T-helper 2 cell (primary cell): ENCODE data around the gene DIPK1C.
A peak's percentile ranks its signal among the peaks of the same experiment; 100 is the strongest.

Source experiments
- DNase-seq, 5 experiments: peaks; one replicate each; pipeline versions ENCODE4 v3.0.0 to v3.0.0-alpha.2; 2012 to 2022

The DIPK1C gene

DNA sequence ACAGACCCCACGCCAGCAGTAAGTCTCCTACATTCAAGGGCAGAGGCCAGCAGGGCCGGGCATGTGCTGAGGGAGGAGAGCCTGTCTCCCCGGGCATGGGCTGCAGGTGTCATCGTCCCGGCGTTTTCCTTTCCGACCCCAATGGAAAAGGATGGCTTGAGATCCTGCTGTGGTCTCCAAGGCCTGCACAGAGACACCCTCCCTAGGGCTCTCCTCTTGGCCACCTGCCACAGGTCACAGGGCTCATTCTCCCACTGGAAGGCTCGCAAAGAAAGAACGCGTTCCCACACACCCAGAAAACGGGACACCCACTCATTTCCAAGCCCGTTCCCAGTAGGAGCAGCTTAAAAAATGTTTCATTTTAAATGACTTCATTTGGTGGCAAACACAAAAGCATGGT lies 41.0 kb downstream of the DIPK1C start:
- DNase-seq = no peak

DNA sequence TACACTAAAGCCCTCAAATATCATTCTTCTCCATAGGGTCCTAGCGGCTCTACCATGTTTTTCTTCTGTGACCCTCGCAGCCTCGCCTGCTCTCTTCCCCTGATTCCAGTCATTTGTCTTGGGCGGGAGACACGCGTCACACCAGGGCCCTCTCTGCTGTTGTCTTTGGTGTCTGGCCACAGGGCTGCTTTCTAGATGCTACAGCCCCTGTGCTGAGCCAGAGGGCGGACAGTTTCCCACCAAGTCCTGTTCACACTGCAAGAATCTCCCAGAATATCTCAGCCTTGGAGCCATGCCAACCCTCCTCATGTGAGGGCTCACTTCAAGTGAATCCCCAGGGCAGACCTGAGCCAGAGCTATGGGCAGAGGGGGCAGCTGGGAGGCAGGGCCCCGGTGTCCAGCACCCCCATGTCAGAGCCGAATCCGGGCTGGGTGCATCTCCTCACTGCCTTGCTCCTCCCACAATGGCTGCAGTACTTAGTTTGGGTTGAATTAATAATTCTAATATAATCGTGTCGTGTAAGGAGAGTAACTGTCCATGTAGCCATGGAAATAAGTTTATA lies 42.1 kb downstream of the DIPK1C start:
- DNase-seq = no peak

DNA sequence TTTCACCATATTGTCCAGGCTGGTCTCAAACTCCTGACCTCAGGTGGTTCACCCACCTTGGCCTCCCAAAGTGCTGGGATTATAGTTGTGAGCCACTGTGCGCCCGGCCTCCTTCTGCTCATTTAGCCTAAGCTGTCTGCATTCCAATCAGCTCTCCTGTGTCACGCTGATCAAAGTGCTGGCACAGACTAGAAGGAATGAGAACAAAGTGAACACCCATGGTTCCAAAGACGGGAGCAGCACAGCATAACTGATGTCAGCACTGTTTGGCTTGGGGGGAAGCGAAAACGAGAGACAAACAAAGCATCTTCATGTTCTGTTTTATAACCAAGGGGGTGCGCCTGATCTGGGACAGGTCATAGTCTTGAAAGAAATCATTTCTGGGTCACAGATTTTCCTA lies 43.3 kb downstream of the DIPK1C start:
- DNase-seq = no peak

DNA sequence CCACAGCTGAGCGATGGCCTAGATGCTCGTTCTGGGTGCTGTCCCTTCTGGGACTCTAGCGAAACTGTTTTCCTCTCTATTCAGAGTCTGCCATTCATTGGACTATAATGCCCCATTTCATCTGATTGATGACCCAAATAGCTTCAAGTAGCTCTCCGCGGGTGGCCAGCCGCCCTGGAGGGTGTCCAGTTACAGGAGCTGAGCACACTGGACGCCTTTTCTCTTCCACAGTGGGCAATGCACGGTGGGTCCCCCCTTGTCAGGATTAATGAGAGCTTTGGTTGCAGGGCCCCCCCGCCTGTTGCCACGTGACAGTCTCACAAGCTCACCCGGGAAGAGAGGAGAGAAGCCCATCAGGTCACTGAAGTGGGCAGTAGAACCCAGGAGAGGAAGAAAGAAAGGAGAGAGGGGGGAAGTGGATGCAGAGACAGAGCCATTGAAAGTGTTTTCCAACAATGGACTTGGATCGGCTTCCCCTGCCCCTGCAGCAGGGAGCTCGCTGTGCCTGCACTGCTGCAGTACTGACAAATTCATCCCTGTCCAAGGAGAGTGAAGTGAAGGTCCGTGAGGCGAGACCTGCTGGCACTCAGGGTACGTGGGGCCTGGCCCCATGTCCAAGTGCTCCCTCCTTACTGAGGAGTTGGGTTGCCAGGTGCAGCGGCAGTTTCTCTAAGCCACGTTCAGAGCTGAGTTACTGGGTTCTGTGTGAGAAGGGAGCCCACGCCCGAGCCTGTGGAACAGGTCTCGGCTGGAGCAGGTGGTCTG lies 44.8 kb downstream of the DIPK1C start:
- no peak for DNase-seq

DNA sequence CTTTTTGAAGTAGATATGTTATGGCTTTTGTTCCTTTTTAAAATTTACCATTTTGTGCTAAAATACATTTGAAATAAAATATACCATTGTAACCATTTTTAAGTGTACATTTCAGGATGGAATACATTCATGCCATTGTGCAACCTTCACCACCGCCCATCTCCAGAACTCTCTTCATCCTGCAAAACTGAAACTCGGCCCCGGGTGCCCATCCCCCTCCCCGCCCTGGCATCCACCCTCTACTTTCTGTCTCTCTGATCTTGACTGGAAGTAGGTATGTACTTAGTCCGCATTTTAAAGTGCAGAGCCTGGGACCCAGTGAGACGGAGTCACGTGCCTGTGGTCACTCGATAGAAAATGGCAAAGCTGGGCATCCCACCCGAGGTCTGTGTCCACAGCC lies 45.6 kb downstream of the DIPK1C start:
- no peak for DNase-seq

- no peak for DNase-seq
Measured at GRCh38 chr18:74410441-74410992, 46.6 kb downstream of the DIPK1C start.

- DNase-seq = peak in 1 of 5 experiments; percentile 4
Measured at GRCh38 chr18:74407888-74408287, 49.2 kb downstream of the DIPK1C start.

GRCh38 chr18:74402806-74403433 lies 54.2 kb downstream of the DIPK1C start:
- DNase-seq = no peak

GRCh38 chr18:74400813-74401212 lies 56.3 kb downstream of the DIPK1C start:
- DNase-seq = no peak

DNA sequence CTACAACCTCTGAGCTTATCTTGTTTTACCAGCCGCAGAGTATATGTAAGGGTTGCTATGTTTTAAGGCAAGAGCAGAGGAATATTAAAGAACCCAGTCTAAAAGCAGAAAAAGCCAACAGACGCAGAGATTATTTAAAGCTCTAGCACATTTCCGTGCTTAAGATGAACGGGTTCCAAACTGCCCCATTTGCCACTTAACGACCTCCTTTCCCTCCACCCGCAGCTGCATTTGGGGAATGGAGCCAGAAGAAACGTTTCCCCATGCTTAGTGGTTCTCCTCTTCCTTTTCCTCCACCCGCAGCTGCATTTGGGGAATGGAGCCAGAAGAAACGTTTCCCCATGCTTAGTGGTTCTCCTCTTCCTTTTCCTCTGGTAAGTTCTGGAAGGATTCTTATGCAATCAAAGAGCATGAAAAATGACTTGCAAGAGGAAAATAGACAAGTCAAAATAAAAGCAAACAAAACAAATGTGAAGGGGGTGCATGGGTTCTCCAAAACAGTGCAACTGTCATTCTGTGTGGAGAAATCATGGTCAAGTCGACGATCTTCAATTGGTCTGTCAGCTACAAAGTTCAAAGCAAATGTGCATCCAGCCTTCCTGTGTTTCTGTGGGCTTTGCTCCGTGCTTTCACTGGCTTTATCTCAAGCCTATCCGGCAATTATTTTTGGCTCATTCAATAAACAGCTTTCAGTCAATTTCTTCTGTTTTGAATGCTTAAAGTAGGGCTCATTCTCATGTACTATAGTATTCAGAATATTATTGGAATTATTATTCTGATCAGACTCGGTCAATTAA lies 57.8 kb downstream of the DIPK1C start:
- DNase-seq = no peak

- no peak for DNase-seq
Measured at GRCh38 chr18:74397572-74397971, 59.5 kb downstream of the DIPK1C start.

- DNase-seq = no peak
Measured at GRCh38 chr18:74396171-74397169, 60.6 kb downstream of the DIPK1C start.

- DNase-seq = no peak
Measured at GRCh38 chr18:74395648-74396154, 61.4 kb downstream of the DIPK1C start.

DNA sequence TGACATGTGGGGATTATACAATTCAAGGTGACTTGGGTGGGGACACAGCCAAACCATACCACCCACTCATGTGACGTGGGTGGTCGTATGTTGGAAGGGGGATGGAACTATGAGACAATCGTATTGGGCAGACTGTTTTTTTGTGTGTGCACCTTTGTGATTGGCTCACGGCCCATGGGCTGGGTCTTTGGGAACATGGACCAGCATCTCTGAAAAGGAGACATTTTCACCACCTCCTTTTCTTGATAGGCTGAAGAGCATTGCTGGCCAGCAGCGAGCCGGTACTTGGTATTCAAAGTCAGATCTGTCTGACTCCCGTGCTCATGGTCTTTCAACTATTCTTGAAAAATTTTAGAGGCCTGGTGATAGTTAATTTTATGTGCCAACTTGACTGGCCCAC lies 62.1 kb downstream of the DIPK1C start:
- DNase-seq = no peak

DNA sequence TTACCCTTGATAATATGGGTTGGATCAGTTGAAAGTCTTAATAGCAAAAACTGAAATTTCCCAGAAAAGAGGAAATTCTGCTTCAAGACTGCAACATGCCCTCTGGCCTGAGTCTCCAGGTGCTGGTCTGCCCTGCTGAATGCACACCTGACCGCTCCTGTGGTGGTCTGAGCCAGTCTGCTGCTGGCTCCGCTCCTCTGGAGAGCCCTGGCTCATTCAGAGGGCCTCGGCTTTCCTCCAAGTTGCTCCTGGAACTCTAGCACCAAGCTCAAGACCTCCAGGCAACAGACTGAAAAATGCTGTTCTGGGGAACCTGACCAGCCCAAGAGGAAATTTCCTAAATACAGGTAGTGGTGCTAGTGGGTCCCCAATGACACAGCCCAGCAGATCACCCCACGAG lies 64.8 kb downstream of the DIPK1C start:
- no peak for DNase-seq

DNA sequence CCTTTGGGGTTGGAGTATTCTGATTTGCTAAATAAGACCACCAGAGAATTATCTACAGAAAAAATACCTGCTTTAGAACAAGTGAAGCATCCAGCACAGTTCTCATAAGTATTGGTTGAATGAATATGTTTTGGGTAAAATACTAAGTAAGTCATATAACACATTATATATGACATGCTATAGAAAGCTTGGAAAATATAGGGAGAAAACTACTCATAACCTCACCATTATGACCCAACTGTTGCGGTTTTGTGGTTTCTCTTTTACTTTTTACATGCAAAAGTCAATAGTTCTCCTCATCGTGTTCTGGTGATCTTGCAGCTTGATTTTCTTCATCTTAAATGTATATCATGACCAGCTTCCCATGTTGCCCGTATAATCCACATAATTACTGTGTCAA lies 66.2 kb downstream of the DIPK1C start:
- DNase-seq = peak in 1 of 5 experiments; percentile 27

- DNase-seq = no peak
Measured at GRCh38 chr18:74389991-74390390, 67.1 kb downstream of the DIPK1C start.

- no peak for DNase-seq
Measured at GRCh38 chr18:74389171-74389927, 67.8 kb downstream of the DIPK1C start.

DNA sequence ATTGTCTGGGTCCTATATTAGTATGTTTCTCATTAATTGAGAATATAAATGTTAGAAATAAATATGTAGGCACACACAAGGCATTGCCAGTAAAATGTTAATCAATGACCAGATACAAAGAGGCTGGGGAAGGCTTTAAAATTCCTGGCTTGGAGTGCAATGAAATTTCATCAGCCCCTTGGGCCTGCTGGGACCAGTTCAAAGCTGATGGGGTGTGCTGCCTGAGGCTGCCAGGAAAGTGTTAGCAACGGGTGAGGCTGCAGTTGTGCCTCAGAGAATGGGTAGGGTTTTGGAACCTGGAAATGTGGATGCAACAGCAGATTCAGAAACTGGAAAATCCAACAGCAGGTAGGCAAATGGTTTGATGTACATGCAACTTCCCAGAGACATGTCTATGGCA lies 68.9 kb downstream of the DIPK1C start:
- no peak for DNase-seq

DNA sequence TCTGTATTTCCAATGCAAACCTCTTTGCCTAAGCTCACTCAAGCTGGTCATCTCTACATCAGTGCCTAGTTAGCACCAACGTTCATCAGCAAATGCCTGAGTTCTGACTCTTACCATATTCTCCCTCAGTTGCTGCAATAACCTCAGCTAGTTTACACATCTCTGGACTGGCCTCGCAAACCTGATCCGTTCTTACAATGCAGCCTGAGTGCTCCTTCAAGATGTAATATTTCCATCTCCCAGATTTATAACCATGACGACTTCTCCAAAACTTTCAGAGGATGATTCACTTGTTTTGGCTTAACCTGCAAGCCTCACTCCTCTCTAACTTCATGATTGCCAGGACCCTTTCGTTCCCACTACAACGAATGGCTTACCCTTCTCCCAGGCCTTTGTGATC lies 69.7 kb downstream of the DIPK1C start:
- no peak for DNase-seq
